NCI-H1092 treated with DMSO at 0.1 percent for 48 hours (cell line): Measurements from ENCODE around the gene SLC16A8.
"Not testable (repeated sequence)": the region's sequence is repeated elsewhere in the genome, so short reads cannot be mapped to it uniquely, and the experiment has no call there.

Source experiments
- DNase-seq: peaks from one replicate; lab custom pipeline; 2025; lab: John Stamatoyannopoulos, UW

The SLC16A8 gene

GRCh38 chr22:38086001-38086845 lies 2.2 kb upstream of the SLC16A8 start:
- DNase-seq: no peak

- DNase-seq: no peak
Measured at GRCh38 chr22:38085501-38085900, 1.5 kb upstream of the SLC16A8 start.

- no peak for DNase-seq
Measured at GRCh38 chr22:38085056-38085455, 1.1 kb upstream of the SLC16A8 start.

- no peak for DNase-seq
Measured at GRCh38 chr22:38082986-38083710, 836 bp downstream of the SLC16A8 start.

GRCh38 chr22:38081941-38082828 lies 1.8 kb downstream of the SLC16A8 start:
- no peak for DNase-seq

GRCh38 chr22:38081636-38081940 lies 2.4 kb downstream of the SLC16A8 start:
- no peak for DNase-seq

GRCh38 chr22:38080850-38081635 lies 2.9 kb downstream of the SLC16A8 start:
- DNase-seq: peak; percentile 11

- no peak for DNase-seq
Measured at GRCh38 chr22:38080474-38080849, 3.5 kb downstream of the SLC16A8 start.

GRCh38 chr22:38079804-38080203 lies 4.2 kb downstream of the SLC16A8 start:
- DNase-seq: no peak

GRCh38 chr22:38079208-38079607 lies 4.8 kb downstream of the SLC16A8 start:
- not testable (repeated sequence) for DNase-seq

GRCh38 chr22:38078046-38078840 lies 5.7 kb downstream of the SLC16A8 start:
- no peak for DNase-seq

GRCh38 chr22:38077595-38077994 lies 6.4 kb downstream of the SLC16A8 start:
- DNase-seq: no peak

- no peak for DNase-seq
Measured at GRCh38 chr22:38077096-38077495, 6.9 kb downstream of the SLC16A8 start.

GRCh38 chr22:38075961-38076360 lies 8.0 kb downstream of the SLC16A8 start:
- DNase-seq: no peak

GRCh38 chr22:38075105-38075825 lies 8.7 kb downstream of the SLC16A8 start:
- DNase-seq: no peak

GRCh38 chr22:38074181-38075104 lies 9.5 kb downstream of the SLC16A8 start:
- no peak for DNase-seq

GRCh38 chr22:38073150-38074130 lies 10.5 kb downstream of the SLC16A8 start:
- no peak for DNase-seq
